GM19351 (cell line): ENCODE results near the gene SULT1C2.

ENCODE experiments used
- ATAC-seq: cut with Tn5 transposase; IDR thresholded peaks from one replicate; pipeline ENCODE4 v1.9.1; 2021; ENCODE audit warnings: mild to moderate bottlenecking, moderate library complexity; ENCODE audit not compliant: unreplicated experiment

SULT1C2 gene

DNA sequence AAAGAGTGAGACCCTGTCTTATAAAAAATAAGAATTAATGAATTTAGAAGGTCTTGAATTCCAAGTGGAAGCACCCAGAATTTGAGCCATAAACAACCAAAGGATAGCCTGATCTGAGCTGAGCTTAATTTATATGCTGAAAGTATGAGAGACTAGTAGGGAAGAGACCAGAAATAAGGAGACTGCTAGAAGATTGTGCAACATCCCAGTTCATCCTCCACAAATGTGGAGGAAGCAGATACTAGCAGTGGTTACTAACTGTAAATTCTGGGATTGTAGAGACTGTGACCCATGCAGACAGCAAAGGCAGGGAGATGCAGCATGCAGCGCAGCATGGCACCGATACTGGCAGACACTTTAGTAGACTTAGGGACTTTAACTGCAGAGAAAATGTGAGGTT, 1.5 kb upstream of the SULT1C2 start:
- ATAC-seq: no peak

DNA sequence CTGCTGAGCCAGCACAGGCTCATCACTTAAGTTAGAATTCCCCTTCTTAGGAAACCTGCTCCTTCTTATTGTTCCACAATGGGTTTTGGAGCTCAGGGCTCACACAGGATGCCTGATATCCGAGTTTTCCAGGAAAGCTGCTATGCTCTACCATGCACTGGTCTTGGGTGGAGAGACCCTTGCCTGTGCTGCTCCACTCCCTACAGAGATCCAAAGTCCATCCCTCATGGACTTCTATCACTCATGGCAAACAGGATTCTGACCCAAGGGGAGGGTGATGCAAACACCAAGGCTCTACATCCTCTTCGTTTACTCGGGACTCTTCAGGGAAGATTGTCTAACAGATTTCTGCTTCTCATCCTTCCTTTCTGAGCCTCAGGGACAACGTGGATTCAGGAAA, 5.2 kb downstream of the SULT1C2 start:
- ATAC-seq: no peak

DNA sequence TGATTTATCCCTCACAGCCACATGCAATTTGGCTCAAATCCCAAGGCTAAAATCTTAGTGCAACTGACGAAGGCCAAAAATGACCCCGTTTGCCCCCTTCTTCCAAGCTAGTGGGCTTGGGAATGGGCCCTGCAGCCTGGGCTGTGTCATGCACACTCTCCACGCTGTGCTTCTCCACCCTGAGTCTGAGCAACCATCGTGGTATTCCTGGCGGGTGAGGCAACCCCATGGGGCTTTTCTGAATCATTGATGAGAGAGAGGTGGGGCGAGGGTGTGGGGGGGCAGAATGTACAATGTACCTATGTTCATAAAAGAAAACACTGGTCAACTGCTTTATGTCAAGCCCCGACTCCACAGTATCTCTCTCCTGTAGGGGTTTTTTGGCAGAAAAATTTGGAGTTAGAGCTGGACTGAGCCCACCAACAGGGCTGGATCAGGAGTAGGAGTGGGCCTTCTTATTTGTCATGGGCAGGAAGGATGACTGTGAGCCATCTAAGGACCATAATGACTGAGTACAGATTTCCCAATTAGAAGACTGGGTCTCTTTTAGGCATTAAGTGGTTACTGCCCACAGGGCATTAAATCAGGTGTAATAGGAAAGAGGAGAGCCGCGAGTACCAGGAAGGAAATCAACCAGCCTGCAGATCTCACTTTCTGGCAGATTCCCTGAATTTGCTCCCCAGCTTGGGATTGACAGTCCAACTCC, 8.9 kb downstream of the SULT1C2 start:
- no peak for ATAC-seq

DNA sequence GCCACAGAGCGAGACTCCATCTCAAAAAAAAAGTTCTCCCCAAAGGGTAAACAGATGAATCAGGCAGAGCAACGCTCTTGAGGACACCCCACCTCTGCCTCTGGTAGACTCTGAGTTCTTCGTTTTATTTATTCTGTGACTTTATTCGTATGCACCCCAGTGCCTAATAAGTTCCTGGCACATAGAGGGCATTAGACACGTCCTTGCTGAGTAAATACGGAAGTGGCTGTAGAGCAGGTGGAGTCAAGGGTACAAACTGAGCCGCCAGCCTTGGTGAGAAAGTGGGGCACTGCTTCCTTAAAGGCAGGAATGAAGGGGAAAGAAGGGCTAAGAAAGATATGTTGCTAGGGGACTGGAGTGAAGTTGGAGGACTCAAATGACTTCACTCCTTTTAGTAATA, 12.9 kb downstream of the SULT1C2 start:
- ATAC-seq: no peak

DNA sequence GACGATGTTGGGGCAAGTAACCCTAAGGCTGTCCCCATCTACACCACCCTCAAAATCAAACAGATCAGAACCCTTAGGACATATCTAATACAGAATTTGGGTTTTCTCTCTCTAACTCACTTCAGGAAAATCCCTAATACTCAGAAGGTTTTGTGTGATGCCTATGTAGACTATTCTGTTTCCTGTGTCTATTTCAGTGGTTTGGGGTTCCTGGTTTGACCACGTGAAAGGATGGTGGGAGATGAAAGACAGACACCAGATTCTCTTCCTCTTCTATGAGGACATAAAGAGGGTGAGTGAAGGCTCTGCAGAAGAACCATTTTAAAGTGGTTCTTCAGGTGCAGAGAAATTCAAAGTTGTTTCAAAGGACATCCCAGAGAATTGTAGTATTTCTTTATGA, 16.3 kb downstream of the SULT1C2 start:
- ATAC-seq: peak; percentile 85

DNA sequence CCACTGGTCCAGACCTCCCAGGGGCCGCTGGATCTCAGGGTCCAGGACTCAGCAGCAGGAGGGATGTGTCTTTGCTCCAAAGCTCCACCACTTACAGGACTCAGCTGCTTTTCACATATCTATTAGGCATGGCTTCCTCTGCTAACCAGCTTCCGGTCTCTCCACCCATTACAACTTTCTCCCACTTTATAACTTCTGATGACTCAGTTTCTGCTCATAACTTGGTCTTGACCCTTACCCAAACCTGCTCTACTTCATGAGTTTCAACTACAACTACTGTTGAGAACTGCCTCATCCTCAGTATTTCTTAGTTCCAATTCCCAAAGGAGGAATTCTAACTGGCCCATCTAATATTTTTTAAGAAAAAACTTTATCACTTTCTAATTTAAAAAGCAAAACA, 17.2 kb downstream of the SULT1C2 start:
- no peak for ATAC-seq

DNA sequence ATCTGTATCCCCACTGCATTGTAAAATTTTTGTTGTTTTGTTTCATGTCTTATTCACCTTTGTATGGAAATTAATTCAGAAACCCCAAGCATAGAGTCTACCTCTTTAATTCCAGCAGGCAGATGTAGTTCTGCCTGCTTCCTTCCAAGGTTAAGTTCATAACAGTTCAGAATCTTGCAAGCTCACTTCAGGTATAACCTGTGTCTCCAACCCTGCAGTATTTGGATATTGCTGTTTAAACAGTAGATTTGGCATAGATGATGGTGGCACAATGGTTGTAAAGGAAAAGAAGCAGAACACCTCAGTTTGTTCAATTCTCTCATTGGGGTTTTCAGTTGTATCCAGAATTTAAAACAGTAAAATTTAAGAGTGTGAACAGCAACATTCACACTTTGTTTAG, 21.2 kb downstream of the SULT1C2 start:
- ATAC-seq: no peak

DNA sequence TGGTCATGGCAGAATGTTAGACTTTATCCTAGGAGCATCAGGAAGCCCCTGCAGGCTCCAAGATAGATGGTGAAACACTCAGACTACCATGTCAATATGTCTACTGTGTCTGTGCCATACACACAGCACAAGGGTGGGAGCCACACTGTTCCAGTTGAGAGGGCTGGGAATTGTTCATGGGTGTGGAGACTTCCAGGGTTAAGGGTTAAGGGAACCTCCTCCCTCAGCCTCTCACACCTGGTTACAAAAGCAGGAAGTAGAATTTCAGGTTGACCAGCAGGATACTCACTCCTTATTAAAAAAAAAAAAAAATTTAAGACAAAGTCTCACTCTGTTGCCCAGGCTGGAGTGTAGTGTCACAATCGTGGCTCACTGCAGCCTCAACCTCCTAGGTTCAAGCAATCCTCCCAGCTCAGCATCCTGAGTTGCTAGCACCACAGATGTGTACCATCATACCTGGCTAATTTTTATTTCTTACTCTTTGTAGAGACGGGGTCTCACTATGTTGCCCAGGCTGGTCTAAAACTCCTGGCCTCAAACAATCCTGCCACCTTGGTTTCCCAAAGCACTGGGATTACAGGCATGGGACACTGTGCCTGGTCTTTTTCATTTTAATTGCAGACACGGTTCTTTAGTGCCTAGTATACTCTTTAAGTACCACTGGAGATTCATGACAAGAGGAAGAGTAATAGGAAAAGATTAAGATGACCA, 26.0 kb downstream of the SULT1C2 start:
- no peak for ATAC-seq

DNA sequence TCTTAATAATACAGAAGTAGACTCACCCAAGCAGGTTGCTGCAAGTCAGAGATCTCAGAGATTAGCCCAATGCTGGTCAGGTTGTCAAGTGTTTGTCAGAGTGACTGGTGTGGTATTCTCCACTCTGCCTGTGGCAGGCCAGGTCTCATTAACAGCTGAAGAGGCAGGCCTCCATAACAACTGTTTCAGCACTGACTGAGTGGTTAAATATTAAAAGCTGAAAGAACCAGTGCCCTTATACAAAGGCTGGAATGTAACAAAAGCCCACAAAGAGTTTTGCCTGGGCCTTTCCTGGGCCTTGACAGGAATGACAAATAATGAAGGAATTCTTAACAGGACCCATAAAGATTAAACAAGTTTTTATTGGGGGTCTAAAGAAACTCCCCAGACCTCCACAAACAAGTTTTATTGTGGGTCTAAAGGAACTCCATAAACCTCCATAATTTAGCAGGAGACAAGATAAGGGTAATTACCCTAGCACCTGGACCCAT, 26.8 kb downstream of the SULT1C2 start:
- ATAC-seq: no peak

DNA sequence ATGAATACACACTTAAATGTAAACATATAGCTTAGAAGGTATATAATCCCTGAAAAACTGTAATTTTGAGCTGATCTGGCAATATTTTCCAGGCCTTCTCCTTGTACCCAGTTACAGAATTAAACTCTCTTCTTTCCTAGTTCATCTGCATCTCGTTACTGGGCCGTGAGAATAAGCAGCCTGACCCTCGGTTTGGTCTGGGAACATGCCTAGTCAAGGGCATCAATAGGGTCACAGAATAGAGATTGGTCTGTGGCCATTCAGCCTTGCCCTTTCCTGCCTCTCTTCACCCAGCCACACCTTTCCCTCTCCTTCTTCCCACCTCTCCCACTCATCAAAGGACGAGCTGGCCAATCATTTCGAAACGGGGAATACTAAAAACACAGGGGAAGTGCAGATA, 27.3 kb downstream of the SULT1C2 start:
- ATAC-seq: no peak

DNA sequence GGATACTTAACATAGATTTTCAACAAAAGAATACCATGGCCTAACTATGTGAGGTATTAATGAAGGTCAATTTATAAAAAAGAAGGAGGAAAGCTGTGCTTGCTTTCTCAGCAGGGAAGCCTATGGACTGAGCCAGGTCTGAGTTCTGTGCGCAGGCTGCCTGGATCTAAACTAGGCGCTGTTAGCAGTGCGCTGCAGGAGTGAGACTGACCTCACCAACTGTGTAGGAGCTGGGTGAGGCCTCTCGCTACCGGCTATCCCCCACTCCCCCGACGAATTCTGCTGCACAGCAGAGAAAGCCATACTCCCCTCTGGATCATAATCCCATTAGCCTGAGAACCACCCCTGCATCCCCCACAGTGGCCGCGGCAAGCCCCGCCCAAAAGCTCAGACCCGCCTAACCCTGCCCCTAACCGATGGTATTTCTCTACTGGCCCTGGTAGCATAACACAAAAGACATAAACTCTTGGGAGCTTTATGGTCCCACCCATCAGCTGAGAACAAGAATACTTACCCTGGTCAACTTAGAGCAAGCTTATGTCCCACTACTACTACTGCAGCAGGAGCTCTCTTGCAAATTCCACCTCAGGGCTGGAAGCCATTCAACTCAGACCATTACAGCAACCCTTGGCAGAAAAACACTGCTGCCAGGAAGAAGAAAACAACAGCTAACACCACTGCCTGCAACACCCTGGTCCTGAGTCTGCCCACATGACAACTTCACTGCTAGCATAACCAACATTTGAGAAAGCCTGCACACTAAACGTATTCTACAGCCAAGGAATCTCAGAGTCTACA, 28.0 kb downstream of the SULT1C2 start:
- ATAC-seq: no peak

DNA sequence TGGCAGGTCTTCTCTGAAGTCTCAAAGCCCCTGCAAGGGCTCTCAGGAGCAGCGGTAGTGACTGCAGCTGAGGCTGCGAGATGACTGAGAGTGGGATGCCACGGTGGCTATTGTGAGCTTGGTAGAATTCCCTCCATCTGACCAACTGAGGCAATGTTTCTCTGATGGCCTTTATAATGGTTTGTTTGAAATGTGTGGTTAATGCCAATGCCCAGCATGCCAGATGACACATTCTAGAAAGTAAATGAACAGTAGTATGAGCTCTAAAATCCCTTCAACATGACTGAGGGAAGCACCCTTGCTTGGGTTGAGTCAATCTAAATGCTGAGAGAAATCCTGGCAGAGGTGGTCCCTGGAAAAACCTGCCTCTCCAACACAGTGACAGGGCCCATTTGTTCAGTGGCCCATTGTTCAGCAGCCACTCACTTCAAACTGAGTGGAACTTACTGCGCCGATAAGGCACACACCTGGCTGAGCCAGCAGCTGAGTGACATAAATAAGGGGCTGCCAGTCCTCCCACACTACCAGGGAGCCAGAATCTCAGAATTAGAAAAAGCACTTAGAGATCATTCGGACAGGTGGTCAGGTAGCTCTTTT, 31.7 kb downstream of the SULT1C2 start:
- ATAC-seq: no peak

DNA sequence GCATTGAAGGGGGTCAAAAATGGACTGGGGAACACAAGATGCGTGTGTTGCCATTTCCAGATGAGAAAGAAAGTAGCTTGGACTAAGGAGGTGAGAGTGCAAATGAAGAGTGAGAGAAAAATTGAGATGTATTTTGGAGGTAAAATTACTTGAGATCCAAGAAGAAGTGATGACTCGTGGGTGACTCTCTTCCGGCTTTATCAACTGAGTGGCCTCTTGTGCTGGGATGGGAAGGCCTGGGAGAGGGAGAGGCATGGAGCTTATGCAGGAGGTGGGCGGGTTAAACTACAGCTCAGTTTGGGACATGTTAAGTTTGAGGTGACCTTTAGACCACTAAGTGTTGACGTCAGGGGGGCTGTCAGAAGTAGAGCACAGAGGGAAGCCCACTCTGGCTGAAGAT, 34.9 kb downstream of the SULT1C2 start:
- no peak for ATAC-seq

DNA sequence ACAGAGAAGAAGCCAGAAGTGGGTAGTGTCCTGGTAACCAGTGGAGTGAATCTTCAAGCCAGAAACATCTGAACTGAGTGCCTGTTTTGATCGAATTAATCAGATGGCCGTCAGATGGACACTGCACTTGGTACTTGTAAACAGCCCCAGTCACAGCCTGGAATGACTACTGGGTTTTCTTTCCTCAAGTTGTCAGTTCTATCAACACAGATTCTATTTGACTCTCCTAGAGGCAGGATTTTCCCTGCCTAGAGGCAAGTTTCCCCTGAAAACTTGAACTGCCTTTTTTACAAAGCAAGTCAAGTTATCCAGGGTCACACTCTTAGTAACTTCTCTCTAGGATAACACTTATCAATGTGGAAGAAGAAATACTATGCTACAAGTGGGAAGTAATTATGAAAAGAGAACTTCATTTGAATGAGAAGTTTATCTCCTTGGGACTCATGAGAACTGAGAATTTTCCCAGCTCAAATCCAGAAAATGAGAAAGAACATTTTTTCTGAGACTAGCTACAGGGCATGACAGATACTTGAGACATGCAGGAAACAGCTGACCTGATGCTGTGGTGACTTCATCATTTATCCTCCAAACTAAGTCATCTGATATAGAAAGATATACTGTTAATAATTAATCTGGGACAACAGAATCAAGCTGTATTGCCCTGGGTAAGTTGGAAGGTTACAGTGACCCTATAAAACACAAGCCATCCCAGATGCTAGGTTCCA, 36.0 kb downstream of the SULT1C2 start:
- no peak for ATAC-seq

DNA sequence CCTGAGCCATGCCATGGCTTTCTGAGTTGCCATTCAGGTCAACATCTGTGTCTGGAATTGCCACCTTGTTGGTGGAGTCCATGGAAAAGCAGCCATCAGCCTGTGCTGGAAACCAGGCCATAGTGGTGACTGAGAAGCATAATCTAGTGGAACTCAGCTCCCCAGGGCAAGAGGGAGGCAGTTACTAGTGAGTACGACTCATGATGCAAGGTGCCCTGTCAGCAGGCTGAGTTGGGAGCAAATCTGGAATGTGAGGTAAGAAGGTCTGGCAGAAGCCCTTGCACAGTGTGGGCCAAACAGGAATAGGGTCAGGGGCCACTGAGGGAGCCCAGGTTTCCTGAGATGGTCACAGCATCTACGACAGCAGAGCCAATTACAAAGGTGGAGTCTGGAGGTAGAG, 37.1 kb downstream of the SULT1C2 start:
- ATAC-seq: no peak

DNA sequence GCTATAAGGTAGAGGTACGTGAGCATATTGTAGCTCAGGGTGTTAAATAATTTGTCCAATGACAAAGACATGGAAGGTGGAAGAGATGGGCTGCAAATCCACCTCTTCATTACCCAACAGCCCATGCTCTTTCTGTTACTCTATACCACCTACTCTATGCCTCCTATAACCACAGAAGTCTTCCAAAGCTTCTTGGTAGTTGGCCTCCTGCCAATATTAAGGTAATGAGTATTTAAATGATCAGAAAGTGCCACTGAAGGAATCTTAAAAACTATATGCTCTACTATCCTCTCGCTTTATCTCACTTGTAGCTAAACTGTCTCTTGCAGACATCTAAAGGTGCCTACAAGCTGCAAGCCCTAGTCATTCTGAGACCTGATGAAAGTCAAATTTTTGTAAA, 41.1 kb downstream of the SULT1C2 start:
- ATAC-seq: no peak

DNA sequence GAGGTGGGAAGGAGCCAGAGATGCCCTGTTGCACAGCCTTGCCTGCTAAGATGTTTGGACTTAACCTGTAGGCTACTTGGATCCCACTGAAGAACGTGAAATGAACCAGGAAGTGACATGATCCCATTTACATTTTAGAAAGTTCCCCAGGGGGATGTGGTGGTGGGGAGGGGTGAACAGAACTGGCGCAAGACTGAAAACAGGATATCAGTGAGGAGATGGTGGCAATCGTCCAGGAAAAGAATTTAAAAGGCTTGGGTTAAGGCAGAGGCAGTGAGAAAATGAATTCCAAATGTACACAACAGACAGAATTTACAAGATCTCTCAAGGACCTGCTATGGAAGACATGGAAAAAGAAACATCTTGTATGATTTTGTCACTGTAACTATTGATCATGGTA, 42.3 kb downstream of the SULT1C2 start:
- ATAC-seq: no peak

DNA sequence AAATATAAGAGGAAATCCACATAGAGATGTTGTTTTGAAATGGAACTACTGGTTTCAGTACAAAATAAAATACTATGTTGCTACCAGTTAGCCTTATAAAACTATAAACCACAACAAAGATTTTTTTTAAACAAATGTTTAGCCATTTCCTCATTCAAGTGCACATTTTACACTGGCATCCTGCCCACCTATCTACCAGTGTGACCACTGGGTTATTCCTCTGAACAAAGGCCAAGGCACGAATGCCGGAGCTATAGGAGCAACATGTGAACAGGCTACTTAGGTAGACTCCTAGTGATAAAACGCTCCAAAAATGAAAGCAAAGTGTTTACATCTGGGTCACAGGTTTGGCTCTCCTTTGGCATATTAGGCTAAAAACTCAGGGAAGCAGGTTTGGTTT, 57.3 kb downstream of the SULT1C2 start:
- no peak for ATAC-seq

DNA sequence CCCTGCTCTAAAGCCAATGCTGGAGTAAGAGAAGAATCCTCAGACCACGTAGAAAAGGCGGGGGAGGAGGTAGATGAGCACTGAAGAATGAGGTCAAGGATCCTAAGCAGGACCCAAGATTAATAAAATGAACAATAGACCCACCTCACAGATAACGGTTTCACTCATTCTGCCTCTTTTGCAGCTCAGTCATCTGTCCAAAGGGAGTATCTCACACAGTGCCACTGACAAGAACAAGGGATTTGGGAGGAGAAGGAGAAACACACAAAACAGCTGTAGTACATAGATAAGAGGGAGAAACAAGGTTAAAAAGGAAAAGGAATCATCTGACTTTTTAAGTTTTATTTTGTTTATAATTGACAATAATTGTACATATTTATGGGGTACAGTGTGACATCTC, 58.1 kb downstream of the SULT1C2 start:
- no peak for ATAC-seq

DNA sequence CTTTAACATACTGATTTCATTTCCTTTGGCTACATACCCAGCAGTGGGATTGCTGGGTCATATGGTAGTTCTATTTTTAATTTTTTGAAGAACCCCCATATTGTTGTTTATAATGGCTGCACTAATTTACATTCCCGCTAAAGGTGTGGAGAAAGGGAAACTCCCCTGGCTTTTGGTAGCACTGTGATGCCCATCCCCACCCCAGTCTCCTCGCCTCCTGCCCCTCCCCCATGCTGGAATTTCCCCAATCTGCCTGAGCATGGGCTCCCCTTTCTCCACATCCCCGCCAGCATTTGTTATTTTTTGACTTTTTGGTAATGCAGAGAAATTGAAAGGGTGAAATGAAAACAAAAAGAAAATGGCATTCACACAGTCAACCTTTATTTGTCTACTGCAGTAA, 59.1 kb downstream of the SULT1C2 start:
- no peak for ATAC-seq
